ENCODE results near the gene TASP1.
A peak's percentile ranks its signal among the peaks of the same experiment; 100 is the strongest.

The TASP1 gene

DNA sequence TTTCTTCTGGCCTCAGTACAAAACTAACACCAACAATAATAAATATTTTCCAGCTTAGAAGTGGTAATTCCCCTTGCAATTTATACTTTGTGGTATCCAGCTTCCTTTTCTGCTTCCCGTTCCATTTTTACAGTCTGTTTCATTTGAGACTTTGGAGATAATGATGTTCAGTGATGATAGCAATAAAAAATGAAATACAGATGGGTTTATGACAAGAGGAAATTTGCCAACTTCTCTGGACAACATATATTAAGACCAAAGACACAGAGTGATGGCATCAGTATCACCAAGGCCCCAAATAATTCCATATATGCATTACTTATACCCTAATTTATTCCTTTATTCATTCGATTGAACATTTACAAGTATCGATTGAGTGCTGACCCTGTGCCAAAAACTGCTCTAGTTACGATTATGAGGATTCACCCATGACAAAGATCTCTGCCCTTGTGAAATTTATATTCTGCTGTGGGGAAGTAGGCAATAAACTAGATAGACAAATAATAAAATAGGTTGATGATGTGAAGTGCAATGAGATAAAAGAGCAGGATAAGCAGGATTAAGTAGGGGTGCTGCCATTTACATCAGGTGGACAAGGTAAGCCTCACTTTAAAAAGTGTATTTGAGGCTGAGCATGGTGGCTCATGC lies 18.1 kb upstream of the TASP1 start:
- Mint-ChIP-seq H3K27me3 (ENCODE audit: low read depth, poor library complexity) (peaks cover 6% of the 10 kb centered on the region), H3K4me3 (no peak overlapping the region), H3K9me3 (no peaks in the 10 kb centered on the region), H3K4me1 (peaks cover 4% of the 10 kb centered on the region), H3K27ac (no peak overlapping the region), H3K36me3 (ENCODE audit: low read depth) (no peaks in the 10 kb centered on the region)
- TF ChIP-seq, protein P1, sequence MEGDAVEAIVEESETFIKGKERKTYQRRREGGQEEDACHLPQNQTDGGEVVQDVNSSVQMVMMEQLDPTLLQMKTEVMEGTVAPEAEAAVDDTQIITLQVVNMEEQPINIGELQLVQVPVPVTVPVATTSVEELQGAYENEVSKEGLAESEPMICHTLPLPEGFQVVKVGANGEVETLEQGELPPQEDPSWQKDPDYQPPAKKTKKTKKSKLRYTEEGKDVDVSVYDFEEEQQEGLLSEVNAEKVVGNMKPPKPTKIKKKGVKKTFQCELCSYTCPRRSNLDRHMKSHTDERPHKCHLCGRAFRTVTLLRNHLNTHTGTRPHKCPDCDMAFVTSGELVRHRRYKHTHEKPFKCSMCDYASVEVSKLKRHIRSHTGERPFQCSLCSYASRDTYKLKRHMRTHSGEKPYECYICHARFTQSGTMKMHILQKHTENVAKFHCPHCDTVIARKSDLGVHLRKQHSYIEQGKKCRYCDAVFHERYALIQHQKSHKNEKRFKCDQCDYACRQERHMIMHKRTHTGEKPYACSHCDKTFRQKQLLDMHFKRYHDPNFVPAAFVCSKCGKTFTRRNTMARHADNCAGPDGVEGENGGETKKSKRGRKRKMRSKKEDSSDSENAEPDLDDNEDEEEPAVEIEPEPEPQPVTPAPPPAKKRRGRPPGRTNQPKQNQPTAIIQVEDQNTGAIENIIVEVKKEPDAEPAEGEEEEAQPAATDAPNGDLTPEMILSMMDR (IDR thresholded peaks at IDR 0.05) = no peak
- DNase-seq = no peak

GRCh38 chr20:13654463-13655023 lies 15.8 kb upstream of the TASP1 start:
- TF ChIP-seq, protein P1 (IDR thresholded peaks at IDR 0.05) = no peak
- Mint-ChIP-seq H3K9me3 (no peaks in the 10 kb centered on the region), H3K36me3 (ENCODE audit: low read depth) (no peaks in the 10 kb centered on the region), H3K27me3 (ENCODE audit: low read depth, poor library complexity) (peaks cover 6% of the 10 kb centered on the region), H3K4me3 (no peak overlapping the region), H3K27ac (no peak overlapping the region), H3K4me1 (peaks cover 17% of the 10 kb centered on the region)
- no peak for DNase-seq

DNA sequence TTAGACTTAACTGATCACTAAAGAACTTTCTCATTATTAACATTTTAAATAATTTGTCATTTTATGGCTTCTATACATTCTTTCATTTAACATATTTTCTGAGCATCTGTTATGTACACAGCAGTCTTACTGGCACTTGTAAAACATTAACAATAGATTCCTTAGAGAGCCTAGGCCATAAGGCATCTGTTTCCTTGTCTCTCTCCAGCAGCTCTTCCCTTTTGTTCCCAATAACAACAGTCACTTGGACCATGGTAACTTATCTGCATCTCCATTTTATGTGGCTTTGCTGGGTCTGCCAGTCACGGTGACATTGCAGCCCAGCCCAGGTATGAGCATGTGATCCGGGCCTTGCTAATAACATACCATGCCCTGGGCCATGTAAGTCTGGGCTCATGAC lies 11.7 kb upstream of the TASP1 start:
- Mint-ChIP-seq H3K9me3 (no peaks in the 10 kb centered on the region), H3K27ac (peak overlapping the region; percentile 49), H3K4me1 (peaks cover 30% of the 10 kb centered on the region), H3K36me3 (ENCODE audit: low read depth) (no peaks in the 10 kb centered on the region), H3K27me3 (ENCODE audit: low read depth, poor library complexity) (peaks cover 4% of the 10 kb centered on the region), H3K4me3 (no peak overlapping the region)
- DNase-seq = no peak
- TF ChIP-seq, protein P1 (IDR thresholded peaks at IDR 0.05) = no peak

GRCh38 chr20:13648291-13649228 lies 9.8 kb upstream of the TASP1 start:
- Mint-ChIP-seq H3K27ac (peak overlapping the region; percentile 96), H3K4me3 (no peak overlapping the region), H3K36me3 (ENCODE audit: low read depth) (no peaks in the 10 kb centered on the region), H3K27me3 (ENCODE audit: low read depth, poor library complexity) (peaks cover 8% of the 10 kb centered on the region), H3K4me1 (peaks cover 29% of the 10 kb centered on the region), H3K9me3 (peaks cover 5% of the 10 kb centered on the region)
- TF ChIP-seq, protein P1 (IDR thresholded peaks at IDR 0.05) = no peak
- no peak for DNase-seq

DNA sequence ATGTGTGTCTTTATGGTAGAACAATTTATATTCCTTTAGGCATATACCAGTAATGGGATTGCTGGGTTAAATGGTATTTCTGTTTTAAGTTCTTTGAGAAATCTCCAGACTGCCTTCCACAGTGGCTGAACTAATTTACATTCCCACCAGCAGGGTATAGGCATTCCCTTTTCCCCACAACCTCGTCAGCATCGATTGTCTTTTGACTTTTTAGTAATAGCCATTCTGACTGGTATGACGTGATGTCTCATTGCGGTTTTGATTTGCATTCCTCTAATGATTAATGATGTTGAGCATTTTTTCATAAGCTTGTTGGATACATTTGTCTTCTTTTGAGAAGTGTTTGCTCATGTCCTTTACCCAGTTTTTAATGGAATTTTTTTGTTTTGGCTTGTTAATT lies 5.3 kb upstream of the TASP1 start:
- peaks cover 30% of the 10 kb centered on the region for H3K27me3 Mint-ChIP-seq (ENCODE audit: low read depth, poor library complexity)
- H3K36me3 Mint-ChIP-seq (ENCODE audit: low read depth) = no peaks in the 10 kb centered on the region
- peaks cover 5% of the 10 kb centered on the region for H3K9me3 Mint-ChIP-seq
- peaks cover 11% of the 10 kb centered on the region for H3K4me1 Mint-ChIP-seq
- H3K27ac Mint-ChIP-seq = no peak overlapping the region
- H3K4me3 Mint-ChIP-seq = no peak overlapping the region
- TF ChIP-seq, protein P1 (IDR thresholded peaks at IDR 0.05) = no peak
- no peak for DNase-seq

Measured in nephron progenitor cell (in vitro differentiated cells).